ENCODE data around the gene GOPC.

Gene GOPC

GRCh38 chr6:117558818-117559217 is 43.5 kb downstream of the GOPC start:
- in situ Hi-C loops (cut with MboI; ENCODE audit: low sequenced_read_pairs, unreplicated experiment) = loop anchor here (10.0 kb wide), 1 partner anchor 114 kb away; no protein-coding TSS in a partner anchor
- DNase-seq (ENCODE audit: low spot score) = no peak
- no peak for TF ChIP-seq CTCF (IDR thresholded peaks at IDR 0.05; ENCODE audit: borderline replicate concordance, control extremely low read depth, extremely low read depth, insufficient read depth, missing control alignments)

- no peak for TF ChIP-seq CTCF (IDR thresholded peaks at IDR 0.05; ENCODE audit: borderline replicate concordance, control extremely low read depth, extremely low read depth, insufficient read depth, missing control alignments)
- DNase-seq (ENCODE audit: low spot score) = no peak
- in situ Hi-C loops (cut with MboI; ENCODE audit: low sequenced_read_pairs, unreplicated experiment) = loop anchor here (10.0 kb wide), 1 partner anchor 113 kb away; no protein-coding TSS in a partner anchor
Measured at GRCh38 chr6:117557951-117558350, 44.4 kb downstream of the GOPC start.

GRCh38 chr6:117555882-117556498 is 46.3 kb downstream of the GOPC start:
- in situ Hi-C loops (cut with MboI; ENCODE audit: low sequenced_read_pairs, unreplicated experiment) = loop anchor here (10.0 kb wide), 1 partner anchor 111 kb away; no protein-coding TSS in a partner anchor
- TF ChIP-seq CTCF (IDR thresholded peaks at IDR 0.05; ENCODE audit: borderline replicate concordance, control extremely low read depth, extremely low read depth, insufficient read depth, missing control alignments) = peak; percentile 70
- no peak for DNase-seq (ENCODE audit: low spot score)

GRCh38 chr6:117555262-117555849 is 47.0 kb downstream of the GOPC start:
- DNase-seq (ENCODE audit: low spot score) = no peak
- in situ Hi-C loops (cut with MboI; ENCODE audit: low sequenced_read_pairs, unreplicated experiment) = loop anchor here (10.0 kb wide), 1 partner anchor 111 kb away; no protein-coding TSS in a partner anchor
- TF ChIP-seq CTCF (IDR thresholded peaks at IDR 0.05; ENCODE audit: borderline replicate concordance, control extremely low read depth, extremely low read depth, insufficient read depth, missing control alignments) = no peak

- in situ Hi-C loops (cut with MboI; ENCODE audit: low sequenced_read_pairs, unreplicated experiment) = loop anchor here (10.0 kb wide), 1 partner anchor 108 kb away; no protein-coding TSS in a partner anchor
- no peak for DNase-seq (ENCODE audit: low spot score)
- TF ChIP-seq CTCF (IDR thresholded peaks at IDR 0.05; ENCODE audit: borderline replicate concordance, control extremely low read depth, extremely low read depth, insufficient read depth, missing control alignments) = no peak
Measured at GRCh38 chr6:117553142-117553541, 49.2 kb downstream of the GOPC start.

GRCh38 chr6:117552618-117553017 is 49.7 kb downstream of the GOPC start:
- peak; percentile 4 for DNase-seq (ENCODE audit: low spot score)
- in situ Hi-C loops (cut with MboI; ENCODE audit: low sequenced_read_pairs, unreplicated experiment) = loop anchor here (10.0 kb wide), 1 partner anchor 108 kb away; no protein-coding TSS in a partner anchor
- no peak for TF ChIP-seq CTCF (IDR thresholded peaks at IDR 0.05; ENCODE audit: borderline replicate concordance, control extremely low read depth, extremely low read depth, insufficient read depth, missing control alignments)

All from GM13976 (cell line).